ENCODE results near the gene GFRA1. TPM values are rescaled to one million over a fixed set of nuclear protein-coding genes. Genes with fewer than 3 reads are reported as not detected.

The GFRA1 gene
- total and polyA plus RNA-seq, 5 donors, result 2.7 to 8.3 (median 6.8) TPM

GRCh38 chr10:116139886-116140285 is 133.1 kb downstream of the GFRA1 start:
- WGBS, result 64% methylated on average over 3 of the region's 3 CpGs
- no peak overlapping the region for H3K4me3 ChIP-seq (ENCODE audit: low read length)
- no peak for DNase-seq
- no peaks in the 10 kb centered on the region for H3K27me3 ChIP-seq (ENCODE audit: control insufficient read depth, insufficient read depth)
- no peaks in the 10 kb centered on the region for H3K9me3 ChIP-seq (ENCODE audit: control insufficient read depth, low read length)
- no peak for ATAC-seq
- no peak overlapping the region for H3K27ac ChIP-seq (ENCODE audit: low read length)
- no peaks in the 10 kb centered on the region for H3K4me1 ChIP-seq (ENCODE audit: control insufficient read depth, insufficient read depth, low read length)
- intact Hi-C loops (cut with DNase I), result no loop called here

GRCh38 chr10:116138897-116139296 is 134.1 kb downstream of the GFRA1 start:
- 78% methylated on average over 4 of the region's 4 CpGs for WGBS
- H3K27me3 ChIP-seq (ENCODE audit: control insufficient read depth, insufficient read depth), result no peaks in the 10 kb centered on the region
- no peaks in the 10 kb centered on the region for H3K9me3 ChIP-seq (ENCODE audit: control insufficient read depth, low read length)
- DNase-seq (no peak), ATAC-seq (no peak)
- intact Hi-C loops (cut with DNase I), result no loop called here
- no peak overlapping the region for H3K27ac ChIP-seq (ENCODE audit: low read length)
- no peak overlapping the region for H3K4me3 ChIP-seq (ENCODE audit: low read length)
- H3K4me1 ChIP-seq (ENCODE audit: control insufficient read depth, insufficient read depth, low read length), result no peaks in the 10 kb centered on the region

GRCh38 chr10:116136261-116136660 is 136.7 kb downstream of the GFRA1 start:
- DNase-seq (no peak), ATAC-seq (no peak)
- Histone ChIP-seq H3K4me1 (ENCODE audit: control insufficient read depth, insufficient read depth, low read length) (no peaks in the 10 kb centered on the region), H3K27ac (ENCODE audit: low read length) (no peak overlapping the region), H3K9me3 (ENCODE audit: control insufficient read depth, low read length) (no peaks in the 10 kb centered on the region), H3K27me3 (ENCODE audit: control insufficient read depth, insufficient read depth) (no peaks in the 10 kb centered on the region), H3K4me3 (ENCODE audit: low read length) (no peak overlapping the region)
- intact Hi-C loops (cut with DNase I), result no loop called here
- 58% methylated on average over 4 of the region's 4 CpGs for WGBS

DNA sequence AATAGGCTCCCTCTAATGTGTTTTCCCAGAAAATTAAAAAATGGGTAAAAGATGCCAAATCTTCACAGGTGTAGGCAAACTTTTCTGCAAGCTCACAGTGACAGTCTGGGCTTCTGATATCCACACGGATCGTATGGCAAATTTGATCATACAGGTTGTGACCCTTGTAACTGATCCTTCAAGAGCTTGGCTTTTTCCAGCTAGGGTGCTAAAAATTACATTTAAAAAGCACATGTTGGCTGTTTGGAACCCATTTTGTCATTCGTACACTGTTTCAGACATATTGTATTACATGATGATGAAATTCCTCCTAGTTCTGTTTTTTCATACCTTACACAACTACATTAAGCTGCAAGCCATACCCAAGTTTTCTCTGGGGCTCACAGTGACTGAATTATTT is 138.7 kb downstream of the GFRA1 start:
- no peaks in the 10 kb centered on the region for H3K27me3 ChIP-seq (ENCODE audit: control insufficient read depth, insufficient read depth)
- WGBS, result 61% methylated on average over 3 of the region's 3 CpGs
- no peak overlapping the region for H3K27ac ChIP-seq (ENCODE audit: low read length)
- ATAC-seq (no peak), DNase-seq (no peak)
- H3K4me1 ChIP-seq (ENCODE audit: control insufficient read depth, insufficient read depth, low read length), result no peaks in the 10 kb centered on the region
- H3K9me3 ChIP-seq (ENCODE audit: control insufficient read depth, low read length), result no peaks in the 10 kb centered on the region
- no peak overlapping the region for H3K4me3 ChIP-seq (ENCODE audit: low read length)
- intact Hi-C loops (cut with DNase I), result no loop called here

DNA sequence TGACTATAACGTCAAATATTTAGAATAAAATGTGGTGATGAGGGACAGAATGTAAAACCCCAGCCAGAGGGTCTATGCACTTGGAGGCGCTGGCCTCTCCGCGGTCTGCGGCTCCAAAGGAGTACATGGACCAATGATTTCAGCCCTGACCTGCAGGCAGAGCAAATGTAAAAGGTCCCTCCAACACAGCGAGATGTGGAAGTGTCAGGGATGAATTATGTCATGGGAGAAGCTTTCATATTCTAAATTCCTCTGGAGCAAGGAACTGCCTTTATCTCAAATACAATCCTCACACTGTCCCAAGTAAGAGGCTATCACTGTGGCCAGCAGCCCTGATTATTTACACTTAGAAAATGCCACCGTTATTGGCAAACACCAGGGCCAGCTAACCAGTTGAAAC is 139.4 kb downstream of the GFRA1 start:
- ATAC-seq (no peak), DNase-seq (no peak)
- Histone ChIP-seq H3K27me3 (ENCODE audit: control insufficient read depth, insufficient read depth) (no peaks in the 10 kb centered on the region), H3K4me3 (ENCODE audit: low read length) (no peak overlapping the region), H3K9me3 (ENCODE audit: control insufficient read depth, low read length) (no peaks in the 10 kb centered on the region), H3K4me1 (ENCODE audit: control insufficient read depth, insufficient read depth, low read length) (no peaks in the 10 kb centered on the region), H3K27ac (ENCODE audit: low read length) (no peak overlapping the region)
- intact Hi-C loops (cut with DNase I), result no loop called here
- WGBS, result 46% methylated on average over 7 of the region's 7 CpGs

DNA sequence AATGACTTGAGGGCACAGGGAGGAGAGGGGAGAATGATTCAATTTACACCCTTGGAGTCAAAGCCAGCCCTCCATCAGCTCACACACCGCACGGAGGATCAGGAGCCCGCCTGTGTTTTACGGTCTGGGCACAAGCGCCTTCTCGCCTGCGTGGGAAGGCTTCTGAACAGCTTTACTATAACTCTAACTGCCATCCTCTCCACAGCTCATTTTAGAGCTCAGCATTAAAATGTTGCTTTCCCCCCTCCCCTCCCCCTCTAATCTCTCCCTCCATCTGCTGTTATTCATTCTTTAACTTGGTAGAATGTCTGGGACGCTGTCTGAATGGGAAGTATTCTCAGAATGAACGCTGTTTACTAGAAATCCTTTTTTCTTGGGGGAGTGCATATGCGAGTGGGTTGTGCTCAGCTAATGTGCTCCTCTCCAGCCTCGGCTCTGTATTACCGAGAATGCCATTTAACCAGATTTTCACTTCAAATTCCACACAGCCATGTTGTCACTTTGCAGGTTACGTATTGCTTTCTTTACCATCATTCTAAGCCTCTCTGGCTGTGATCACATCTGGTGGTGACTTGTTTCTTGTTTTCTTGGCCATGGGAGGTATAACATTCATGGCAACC is 140.1 kb downstream of the GFRA1 start:
- no peak for DNase-seq
- H3K27ac ChIP-seq (ENCODE audit: low read length), result no peak overlapping the region
- 77% methylated on average over 13 of the region's 13 CpGs for WGBS
- H3K9me3 ChIP-seq (ENCODE audit: control insufficient read depth, low read length), result no peaks in the 10 kb centered on the region
- no peaks in the 10 kb centered on the region for H3K27me3 ChIP-seq (ENCODE audit: control insufficient read depth, insufficient read depth)
- ATAC-seq, result no peak
- no peaks in the 10 kb centered on the region for H3K4me1 ChIP-seq (ENCODE audit: control insufficient read depth, insufficient read depth, low read length)
- intact Hi-C loops (cut with DNase I), result no loop called here
- H3K4me3 ChIP-seq (ENCODE audit: low read length), result no peak overlapping the region

- no peak overlapping the region for H3K27ac ChIP-seq (ENCODE audit: low read length)
- 93% methylated on average over 1 of the region's 1 CpG for WGBS
- H3K9me3 ChIP-seq (ENCODE audit: control insufficient read depth, low read length), result no peaks in the 10 kb centered on the region
- H3K27me3 ChIP-seq (ENCODE audit: control insufficient read depth, insufficient read depth), result no peaks in the 10 kb centered on the region
- intact Hi-C loops (cut with DNase I), result no loop called here
- ATAC-seq (no peak), DNase-seq (no peak)
- no peaks in the 10 kb centered on the region for H3K4me1 ChIP-seq (ENCODE audit: control insufficient read depth, insufficient read depth, low read length)
- no peak overlapping the region for H3K4me3 ChIP-seq (ENCODE audit: low read length)
Measured at GRCh38 chr10:116130006-116130405, 143.0 kb downstream of the GFRA1 start.

- no peak for DNase-seq
- Histone ChIP-seq H3K4me3 (ENCODE audit: low read length) (no peak overlapping the region), H3K9me3 (ENCODE audit: control insufficient read depth, low read length) (no peaks in the 10 kb centered on the region), H3K27me3 (ENCODE audit: control insufficient read depth, insufficient read depth) (no peaks in the 10 kb centered on the region), H3K27ac (ENCODE audit: low read length) (no peak overlapping the region), H3K4me1 (ENCODE audit: control insufficient read depth, insufficient read depth, low read length) (no peaks in the 10 kb centered on the region)
- WGBS, result 87% methylated on average over 10 of the region's 10 CpGs
- no peak for ATAC-seq
- intact Hi-C loops (cut with DNase I), result no loop called here
Measured at GRCh38 chr10:116126954-116127695, 145.9 kb downstream of the GFRA1 start.

DNA sequence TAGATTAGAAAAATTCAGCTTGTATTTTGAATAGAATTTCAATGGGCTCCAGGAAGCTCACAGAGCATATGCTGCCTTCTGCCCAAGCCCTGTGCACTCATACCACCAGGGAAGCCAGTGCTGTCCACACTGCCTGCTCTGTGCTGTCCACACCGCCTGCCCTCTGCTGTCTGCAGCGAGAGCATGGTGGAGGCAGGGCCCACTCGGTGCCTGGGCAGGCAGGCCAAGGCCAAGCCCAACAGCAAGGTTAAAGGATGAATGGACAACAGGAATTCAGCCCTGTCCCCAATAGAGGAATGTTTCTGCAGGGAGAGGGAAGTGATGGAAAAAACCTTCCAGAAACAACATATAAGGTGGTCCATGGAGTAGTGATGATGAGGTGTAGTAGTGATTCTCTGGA is 146.8 kb downstream of the GFRA1 start:
- intact Hi-C loops (cut with DNase I), result no loop called here
- no peak for ATAC-seq
- H3K27me3 ChIP-seq (ENCODE audit: control insufficient read depth, insufficient read depth), result no peaks in the 10 kb centered on the region
- DNase-seq, result no peak
- no peaks in the 10 kb centered on the region for H3K9me3 ChIP-seq (ENCODE audit: control insufficient read depth, low read length)
- no peaks in the 10 kb centered on the region for H3K4me1 ChIP-seq (ENCODE audit: control insufficient read depth, insufficient read depth, low read length)
- no peak overlapping the region for H3K27ac ChIP-seq (ENCODE audit: low read length)
- H3K4me3 ChIP-seq (ENCODE audit: low read length), result no peak overlapping the region
- 92% methylated on average over 3 of the region's 3 CpGs for WGBS

DNA sequence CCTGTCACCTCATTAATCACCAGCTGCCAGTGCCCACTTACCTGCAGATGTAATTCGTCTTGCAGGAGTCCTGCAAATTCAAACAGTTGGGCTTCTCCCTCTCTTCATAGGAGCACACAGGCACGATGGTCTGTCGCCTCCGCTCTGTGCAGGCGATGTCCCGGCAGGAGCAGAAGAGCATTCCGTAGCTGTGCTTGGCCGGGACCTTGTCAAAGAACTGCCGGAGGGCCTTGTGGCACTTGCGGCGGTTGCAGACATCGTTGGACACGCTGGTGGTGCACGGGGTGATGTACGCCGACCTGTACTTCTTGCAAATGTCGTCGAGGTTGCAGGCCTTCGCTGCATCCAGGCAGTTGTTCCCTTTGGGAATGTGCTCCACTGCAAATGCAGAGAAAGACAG is 147.8 kb downstream of the GFRA1 start:
- 79% methylated on average over 19 of the region's 19 CpGs for WGBS
- DNase-seq (no peak), ATAC-seq (no peak)
- intact Hi-C loops (cut with DNase I), result no loop called here
- Histone ChIP-seq H3K27ac (ENCODE audit: low read length) (no peak overlapping the region), H3K9me3 (ENCODE audit: control insufficient read depth, low read length) (no peaks in the 10 kb centered on the region), H3K4me3 (ENCODE audit: low read length) (no peak overlapping the region), H3K27me3 (ENCODE audit: control insufficient read depth, insufficient read depth) (no peaks in the 10 kb centered on the region), H3K4me1 (ENCODE audit: control insufficient read depth, insufficient read depth, low read length) (no peaks in the 10 kb centered on the region)

DNA sequence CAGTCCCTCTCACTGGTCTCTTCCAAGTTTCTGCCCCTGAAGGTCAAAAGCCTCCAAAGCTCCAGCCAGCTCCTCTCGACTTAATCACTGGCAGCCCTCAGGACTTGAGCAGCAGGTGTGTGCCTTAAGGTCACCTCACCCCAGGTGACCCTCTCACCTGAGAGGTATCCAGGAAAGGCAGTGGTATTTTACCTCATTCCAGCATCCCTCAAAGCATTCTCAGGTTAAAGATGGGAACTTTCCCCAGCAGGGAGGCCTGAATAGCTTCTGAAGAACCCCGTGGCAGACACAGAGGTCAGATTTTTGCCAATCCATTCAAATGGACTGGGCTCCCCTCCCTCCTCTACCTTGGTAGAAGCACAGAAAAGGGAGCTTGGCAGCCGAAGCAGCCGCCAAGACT is 148.2 kb downstream of the GFRA1 start:
- DNase-seq, result no peak
- no peaks in the 10 kb centered on the region for H3K27me3 ChIP-seq (ENCODE audit: control insufficient read depth, insufficient read depth)
- H3K4me1 ChIP-seq (ENCODE audit: control insufficient read depth, insufficient read depth, low read length), result no peaks in the 10 kb centered on the region
- intact Hi-C loops (cut with DNase I), result no loop called here
- H3K9me3 ChIP-seq (ENCODE audit: control insufficient read depth, low read length), result no peaks in the 10 kb centered on the region
- 56% methylated on average over 4 of the region's 4 CpGs for WGBS
- no peak overlapping the region for H3K4me3 ChIP-seq (ENCODE audit: low read length)
- ATAC-seq, result no peak
- H3K27ac ChIP-seq (ENCODE audit: low read length), result no peak overlapping the region
